ENCODE data around the gene MYO1E.
"Not testable (repeated sequence)": the region's sequence is repeated elsewhere in the genome, so short reads cannot be mapped to it uniquely, and the experiment has no call there.

MYO1E gene

GRCh38 chr15:59345326-59345725 is 27.3 kb downstream of the MYO1E start:
- ChIA-PET CTCF (interaction anchor here (0.9 to 1.8 kb wide), 3 partner anchors 8 to 21 kb away, joined by 3 to 4 read pairs (median 3); no protein-coding TSS in a partner anchor), POLR2A (no interaction called here)
- H3K4me1 ChIP-seq (ENCODE audit: control extremely low read depth in 1 of 4, control insufficient read depth in 4 of 4, insufficient read depth in 4 of 4, low read length in 3 of 4) = peaks cover 0 to 22% (median 14%) of the 10 kb centered on the region in 4 experiments
- H3K36me3 ChIP-seq (ENCODE audit: control insufficient read depth in 4 of 4, insufficient read depth in 4 of 4, low read length in 3 of 4) = no peaks in the 10 kb centered on the region
- H3K9me3 ChIP-seq (ENCODE audit: control extremely low read depth in 1 of 5, control insufficient read depth in 4 of 5, insufficient read depth in 2 of 5, low read depth in 1 of 5, low read length in 4 of 5) = peaks cover 0 to 5% (median 0%) of the 10 kb centered on the region in 5 experiments
- no peaks in the 10 kb centered on the region for H3K27me3 ChIP-seq (replicated peaks in 2 of 5; ENCODE audit: control insufficient read depth in 4 of 5, insufficient read depth in 5 of 5, low read length in 4 of 5)
- H3K27ac ChIP-seq (ENCODE audit: insufficient read depth in 1 of 2, low read depth in 1 of 2, low read length in 2 of 2, poor library complexity in 1 of 2, severe bottlenecking in 2 of 2) = no peak overlapping the region
- DNase-seq = no peak
- no peak overlapping the region for H3K4me3 ChIP-seq (ENCODE audit: control insufficient read depth in 1 of 7, extremely low read depth in 1 of 7, insufficient read depth in 4 of 7, low read depth in 2 of 7, low read length in 6 of 7)

DNA sequence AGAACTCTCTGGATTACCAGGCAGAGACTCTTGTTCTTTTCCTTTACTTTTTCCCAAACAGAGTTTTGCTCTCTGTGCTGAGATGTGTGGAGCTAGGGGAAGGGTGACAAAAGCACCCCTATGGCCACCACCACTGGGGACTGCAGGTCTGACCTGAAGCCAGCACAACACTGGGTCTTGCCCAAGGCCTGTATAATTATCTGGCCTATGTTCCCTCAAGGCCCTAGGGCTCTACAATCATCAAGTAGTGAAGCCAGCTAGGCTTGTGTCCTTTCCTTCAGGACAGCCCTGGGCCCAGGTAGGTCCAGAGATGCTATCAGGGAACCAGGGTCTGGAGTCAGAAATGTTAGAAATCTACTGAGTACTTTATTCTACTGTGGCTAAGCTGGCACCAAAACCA is 28.4 kb downstream of the MYO1E start:
- Histone ChIP-seq H3K9me3 (ENCODE audit: control extremely low read depth in 1 of 5, control insufficient read depth in 4 of 5, insufficient read depth in 2 of 5, low read depth in 1 of 5, low read length in 4 of 5) (peaks cover 0 to 5% (median 0%) of the 10 kb centered on the region in 5 experiments), H3K27ac (ENCODE audit: insufficient read depth in 1 of 2, low read depth in 1 of 2, low read length in 2 of 2, poor library complexity in 1 of 2, severe bottlenecking in 2 of 2) (no peak overlapping the region), H3K36me3 (ENCODE audit: control insufficient read depth in 4 of 4, insufficient read depth in 4 of 4, low read length in 3 of 4) (no peaks in the 10 kb centered on the region), H3K4me3 (ENCODE audit: control insufficient read depth in 1 of 7, extremely low read depth in 1 of 7, insufficient read depth in 4 of 7, low read depth in 2 of 7, low read length in 6 of 7) (no peak overlapping the region), H3K27me3 (replicated peaks in 2 of 5; ENCODE audit: control insufficient read depth in 4 of 5, insufficient read depth in 5 of 5, low read length in 4 of 5) (no peaks in the 10 kb centered on the region), H3K4me1 (ENCODE audit: control extremely low read depth in 1 of 4, control insufficient read depth in 4 of 4, insufficient read depth in 4 of 4, low read length in 3 of 4) (peaks cover 0 to 11% (median 7%) of the 10 kb centered on the region in 4 experiments)
- no peak for DNase-seq
- CTCF ChIA-PET = interaction anchor here (1.8 kb wide), 1 partner anchor 16 kb away, joined by 4 read pairs; no protein-coding TSS in a partner anchor
- POLR2A ChIA-PET = no interaction called here

GRCh38 chr15:59340325-59340724 is 32.3 kb downstream of the MYO1E start:
- ChIA-PET POLR2A (no interaction called here), CTCF (no interaction called here)
- Histone ChIP-seq H3K27ac (ENCODE audit: insufficient read depth in 1 of 2, low read depth in 1 of 2, low read length in 2 of 2, poor library complexity in 1 of 2, severe bottlenecking in 2 of 2) (no peak overlapping the region), H3K9me3 (ENCODE audit: control extremely low read depth in 1 of 5, control insufficient read depth in 4 of 5, insufficient read depth in 2 of 5, low read depth in 1 of 5, low read length in 4 of 5) (peaks cover 0 to 5% (median 0%) of the 10 kb centered on the region in 5 experiments), H3K4me1 (ENCODE audit: control extremely low read depth in 1 of 4, control insufficient read depth in 4 of 4, insufficient read depth in 4 of 4, low read length in 3 of 4) (no peaks in the 10 kb centered on the region), H3K27me3 (replicated peaks in 2 of 5; ENCODE audit: control insufficient read depth in 4 of 5, insufficient read depth in 5 of 5, low read length in 4 of 5) (no peaks in the 10 kb centered on the region), H3K4me3 (ENCODE audit: control insufficient read depth in 1 of 7, extremely low read depth in 1 of 7, insufficient read depth in 4 of 7, low read depth in 2 of 7, low read length in 6 of 7) (no peak overlapping the region), H3K36me3 (ENCODE audit: control insufficient read depth in 4 of 4, insufficient read depth in 4 of 4, low read length in 3 of 4) (no peaks in the 10 kb centered on the region)
- no CpG with 5 or more reads among the region's 5 CpGs for WGBS (ENCODE audit: insufficient coverage)
- no peak for DNase-seq

DNA sequence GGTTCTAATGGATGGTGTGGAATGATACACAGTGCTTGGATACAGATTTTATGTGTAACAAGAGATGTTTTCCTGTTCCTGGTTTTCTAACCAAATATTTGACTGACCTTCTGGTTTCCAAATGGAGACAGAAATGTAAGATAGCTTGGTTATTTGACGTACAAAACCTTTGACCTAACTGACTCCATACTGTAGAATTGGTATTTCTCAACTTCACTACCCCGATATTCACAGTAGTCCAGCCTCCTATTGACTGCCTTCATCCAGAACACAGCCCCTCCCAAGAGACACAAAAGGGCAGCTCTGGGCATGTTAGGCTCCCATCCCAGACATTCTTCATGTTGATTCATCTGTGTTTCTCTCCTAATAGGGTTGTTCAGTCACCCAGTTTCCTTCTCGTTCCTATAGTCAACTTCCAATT is 33.4 kb downstream of the MYO1E start:
- H3K4me1 ChIP-seq (ENCODE audit: control extremely low read depth in 1 of 4, control insufficient read depth in 4 of 4, insufficient read depth in 4 of 4, low read length in 3 of 4) = no peaks in the 10 kb centered on the region
- ChIA-PET POLR2A (interaction anchor here (0.6 kb wide), 1 partner anchor 10 kb away, joined by 4 read pairs; no protein-coding TSS in a partner anchor), CTCF (no interaction called here)
- DNase-seq = no peak
- no peak overlapping the region for H3K4me3 ChIP-seq (ENCODE audit: control insufficient read depth in 1 of 7, extremely low read depth in 1 of 7, insufficient read depth in 4 of 7, low read depth in 2 of 7, low read length in 6 of 7)
- no peak overlapping the region for H3K27ac ChIP-seq (ENCODE audit: insufficient read depth in 1 of 2, low read depth in 1 of 2, low read length in 2 of 2, poor library complexity in 1 of 2, severe bottlenecking in 2 of 2)
- no peaks in the 10 kb centered on the region for H3K36me3 ChIP-seq (ENCODE audit: control insufficient read depth in 4 of 4, insufficient read depth in 4 of 4, low read length in 3 of 4)
- H3K27me3 ChIP-seq (replicated peaks in 2 of 5; ENCODE audit: control insufficient read depth in 4 of 5, insufficient read depth in 5 of 5, low read length in 4 of 5) = no peaks in the 10 kb centered on the region
- WGBS (ENCODE audit: insufficient coverage) = 100% methylated on average over 2 of the region's 3 CpGs
- H3K9me3 ChIP-seq (ENCODE audit: control extremely low read depth in 1 of 5, control insufficient read depth in 4 of 5, insufficient read depth in 2 of 5, low read depth in 1 of 5, low read length in 4 of 5) = peaks cover 0 to 5% (median 0%) of the 10 kb centered on the region in 5 experiments

DNA sequence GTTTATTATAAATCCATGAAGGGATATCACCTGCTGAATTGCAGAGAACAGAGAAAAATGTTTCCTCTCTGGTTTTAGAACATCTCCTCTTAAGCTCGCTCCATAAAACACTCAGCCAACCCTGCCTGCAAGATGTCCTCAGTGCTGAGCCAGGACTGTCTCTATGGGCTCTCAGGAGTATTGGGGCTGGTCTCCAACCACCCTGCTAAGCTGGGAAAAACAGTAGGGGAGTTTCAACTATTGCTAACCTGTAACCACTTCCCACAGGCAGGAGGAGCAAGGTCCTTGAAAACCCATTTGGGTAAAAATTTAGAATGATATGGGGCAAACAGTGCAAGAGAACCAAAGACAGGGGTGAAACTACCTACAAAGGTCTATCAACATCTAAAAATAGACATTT is 34.3 kb downstream of the MYO1E start:
- POLR2A ChIA-PET = no interaction called here

DNA sequence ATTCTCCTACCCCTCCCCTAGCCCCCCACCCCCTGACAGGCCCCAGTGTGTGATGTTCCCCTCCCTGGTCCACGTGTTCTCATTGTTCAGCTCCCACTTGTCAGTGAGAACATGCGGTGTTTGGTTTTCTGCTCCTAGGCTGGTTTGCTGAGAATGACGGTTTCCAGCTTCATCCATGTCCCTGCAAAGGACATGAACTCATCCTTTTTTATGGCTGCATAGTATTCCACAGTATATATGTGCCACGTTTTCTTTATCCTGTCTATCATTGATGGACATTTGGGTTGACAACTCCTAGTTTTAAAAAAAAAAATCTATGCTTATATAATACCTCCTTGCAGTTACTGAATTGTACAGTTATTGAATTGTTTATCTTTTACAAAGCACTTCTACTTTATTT is 35.9 kb downstream of the MYO1E start:
- 100% methylated on average over 2 of the region's 4 CpGs for WGBS (ENCODE audit: insufficient coverage)
- H3K4me3 ChIP-seq (ENCODE audit: control insufficient read depth in 1 of 7, extremely low read depth in 1 of 7, insufficient read depth in 4 of 7, low read depth in 2 of 7, low read length in 6 of 7); H3K9me3 ChIP-seq (ENCODE audit: control extremely low read depth in 1 of 5, control insufficient read depth in 4 of 5, insufficient read depth in 2 of 5, low read depth in 1 of 5, low read length in 4 of 5); POLR2A ChIA-PET; H3K4me1 ChIP-seq (ENCODE audit: control extremely low read depth in 1 of 4, control insufficient read depth in 4 of 4, insufficient read depth in 4 of 4, low read length in 3 of 4); H3K27me3 ChIP-seq (replicated peaks in 2 of 5; ENCODE audit: control insufficient read depth in 4 of 5, insufficient read depth in 5 of 5, low read length in 4 of 5); DNase-seq; H3K36me3 ChIP-seq (ENCODE audit: control insufficient read depth in 4 of 4, insufficient read depth in 4 of 4, low read length in 3 of 4); H3K27ac ChIP-seq (ENCODE audit: insufficient read depth in 1 of 2, low read depth in 1 of 2, low read length in 2 of 2, poor library complexity in 1 of 2, severe bottlenecking in 2 of 2): not testable (repeated sequence)
- CTCF ChIA-PET = interaction anchor here (0.6 to 2.3 kb wide), 2 partner anchors 89 to 271 kb away, joined by 3 to 6 read pairs; no protein-coding TSS in a partner anchor

More for the DNA sequence above, 34.3 kb downstream of the MYO1E start:
- H3K4me1 ChIP-seq (ENCODE audit: control extremely low read depth in 1 of 4, control insufficient read depth in 4 of 4, insufficient read depth in 4 of 4, low read length in 3 of 4) = no peaks in the 10 kb centered on the region
- no peak overlapping the region for H3K27ac ChIP-seq (ENCODE audit: insufficient read depth in 1 of 2, low read depth in 1 of 2, low read length in 2 of 2, poor library complexity in 1 of 2, severe bottlenecking in 2 of 2)
- 100% methylated on average over 1 of the region's 1 CpG for WGBS (ENCODE audit: insufficient coverage)
- H3K4me3 ChIP-seq (ENCODE audit: control insufficient read depth in 1 of 7, extremely low read depth in 1 of 7, insufficient read depth in 4 of 7, low read depth in 2 of 7, low read length in 6 of 7) = no peak overlapping the region
- no peaks in the 10 kb centered on the region for H3K36me3 ChIP-seq (ENCODE audit: control insufficient read depth in 4 of 4, insufficient read depth in 4 of 4, low read length in 3 of 4)
- H3K9me3 ChIP-seq (ENCODE audit: control extremely low read depth in 1 of 5, control insufficient read depth in 4 of 5, insufficient read depth in 2 of 5, low read depth in 1 of 5, low read length in 4 of 5) = peaks cover 0 to 5% (median 0%) of the 10 kb centered on the region in 5 experiments
- CTCF ChIA-PET = interaction anchor here (0.6 to 2.3 kb wide), 3 partner anchors 9 to 91 kb away, joined by 3 to 6 read pairs (median 4); no protein-coding TSS in a partner anchor
- H3K27me3 ChIP-seq (replicated peaks in 2 of 5; ENCODE audit: control insufficient read depth in 4 of 5, insufficient read depth in 5 of 5, low read length in 4 of 5) = no peaks in the 10 kb centered on the region
- DNase-seq = no peak

DNA sequence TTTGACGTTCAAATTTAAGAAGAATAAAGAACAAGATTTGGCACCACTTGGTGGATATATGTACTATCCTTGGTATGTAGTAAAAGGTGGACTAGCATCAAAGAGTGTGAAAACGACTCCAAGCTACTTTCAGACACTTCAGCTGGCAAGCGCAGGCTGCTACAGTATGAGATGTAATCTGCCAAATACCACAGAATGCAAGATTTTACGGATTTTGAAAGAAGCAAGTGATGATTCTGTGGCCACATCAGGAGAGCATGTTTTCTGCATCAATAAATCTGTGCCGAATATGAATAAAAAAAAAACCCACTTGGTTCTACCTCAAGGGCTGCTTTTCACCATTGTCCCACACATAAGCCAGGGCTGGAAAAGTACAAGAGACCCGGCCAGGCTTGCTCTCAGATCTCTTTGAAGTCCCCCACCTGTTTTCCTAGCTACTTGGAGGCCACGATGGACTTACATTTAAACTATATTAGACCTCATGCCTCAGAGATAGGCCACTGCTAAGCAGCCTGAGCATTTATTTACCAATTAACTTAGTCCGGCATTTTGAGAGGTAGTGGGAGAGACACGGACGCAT is 37.4 kb downstream of the MYO1E start:
- no peak overlapping the region for H3K27ac ChIP-seq (ENCODE audit: insufficient read depth in 1 of 2, low read depth in 1 of 2, low read length in 2 of 2, poor library complexity in 1 of 2, severe bottlenecking in 2 of 2)

More for the DNA sequence above, 37.4 kb downstream of the MYO1E start:
- CTCF ChIA-PET = interaction anchor here (2.1 kb wide), 1 partner anchor 10 kb away, joined by 5 read pairs; no protein-coding TSS in a partner anchor
- POLR2A ChIA-PET = no interaction called here
- no peaks in the 10 kb centered on the region for H3K4me1 ChIP-seq (ENCODE audit: control extremely low read depth in 1 of 4, control insufficient read depth in 4 of 4, insufficient read depth in 4 of 4, low read length in 3 of 4)
- H3K4me3 ChIP-seq (ENCODE audit: control insufficient read depth in 1 of 7, extremely low read depth in 1 of 7, insufficient read depth in 4 of 7, low read depth in 2 of 7, low read length in 6 of 7) = no peak overlapping the region
- WGBS (ENCODE audit: insufficient coverage) = 96% methylated on average over 8 of the region's 10 CpGs
- DNase-seq = no peak
- H3K9me3 ChIP-seq (ENCODE audit: control extremely low read depth in 1 of 5, control insufficient read depth in 4 of 5, insufficient read depth in 2 of 5, low read depth in 1 of 5, low read length in 4 of 5) = no peaks in the 10 kb centered on the region
- no peaks in the 10 kb centered on the region for H3K36me3 ChIP-seq (ENCODE audit: control insufficient read depth in 4 of 4, insufficient read depth in 4 of 4, low read length in 3 of 4)
- H3K27me3 ChIP-seq (replicated peaks in 2 of 5; ENCODE audit: control insufficient read depth in 4 of 5, insufficient read depth in 5 of 5, low read length in 4 of 5) = no peaks in the 10 kb centered on the region
